GM21529 (cell line): ENCODE results near the gene LMAN1L.

Experiments used
- ATAC-seq: cut with Tn5 transposase; IDR thresholded peaks from one replicate; pipeline ENCODE4 v1.9.1; 2021; ENCODE audit not compliant: unreplicated experiment

Gene LMAN1L

GRCh38 chr15:74854453-74855022 lies 41.9 kb downstream of the LMAN1L start:
- no peak for ATAC-seq

DNA sequence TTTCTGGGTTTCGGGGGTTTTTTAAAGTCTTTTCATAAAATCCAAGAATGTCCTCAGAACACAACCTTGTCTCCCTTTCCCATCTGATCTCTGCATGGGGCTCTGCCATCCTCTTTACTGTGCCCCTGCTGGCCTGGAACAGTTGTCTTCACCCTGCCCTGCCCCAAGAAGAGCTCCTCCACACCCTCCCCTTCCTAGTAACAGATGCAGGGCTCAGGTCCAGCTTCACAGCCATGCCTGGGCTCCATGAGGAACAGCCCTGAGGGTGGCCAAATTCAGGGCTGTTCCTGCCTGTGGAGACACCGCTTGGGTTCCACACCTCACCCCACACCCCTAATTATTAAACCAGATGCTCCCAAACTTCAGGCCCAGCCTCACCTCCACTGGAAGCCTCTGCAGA lies 43.2 kb downstream of the LMAN1L start:
- no peak for ATAC-seq

DNA sequence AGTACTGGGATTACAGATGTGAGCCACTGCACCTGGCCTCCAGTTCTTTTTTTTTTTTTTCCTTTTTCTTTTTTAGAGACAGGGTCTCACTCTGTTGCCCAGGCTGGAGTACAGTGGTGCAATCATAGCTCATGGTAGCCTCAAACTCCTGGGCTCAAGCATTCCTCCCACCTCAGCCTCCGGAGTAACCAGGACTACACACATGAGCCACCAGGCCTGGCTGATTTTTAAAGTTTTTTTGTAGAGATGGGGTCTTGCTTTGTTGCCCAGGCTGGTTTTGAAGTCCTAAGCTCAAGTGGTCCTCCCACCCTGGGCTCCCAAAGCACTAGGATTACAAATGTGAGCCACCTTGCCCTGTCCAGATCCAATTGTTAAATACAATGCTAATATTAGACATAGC lies 43.9 kb downstream of the LMAN1L start:
- no peak for ATAC-seq

- peak; percentile 82 for ATAC-seq
Observed at GRCh38 chr15:74857082-74857655, 44.5 kb downstream of the LMAN1L start.

- no peak for ATAC-seq
Observed at GRCh38 chr15:74857671-74858368, 45.2 kb downstream of the LMAN1L start.

GRCh38 chr15:74858369-74858740 lies 45.7 kb downstream of the LMAN1L start:
- no peak for ATAC-seq

GRCh38 chr15:74863239-74864056 lies 50.8 kb downstream of the LMAN1L start:
- ATAC-seq, result no peak

DNA sequence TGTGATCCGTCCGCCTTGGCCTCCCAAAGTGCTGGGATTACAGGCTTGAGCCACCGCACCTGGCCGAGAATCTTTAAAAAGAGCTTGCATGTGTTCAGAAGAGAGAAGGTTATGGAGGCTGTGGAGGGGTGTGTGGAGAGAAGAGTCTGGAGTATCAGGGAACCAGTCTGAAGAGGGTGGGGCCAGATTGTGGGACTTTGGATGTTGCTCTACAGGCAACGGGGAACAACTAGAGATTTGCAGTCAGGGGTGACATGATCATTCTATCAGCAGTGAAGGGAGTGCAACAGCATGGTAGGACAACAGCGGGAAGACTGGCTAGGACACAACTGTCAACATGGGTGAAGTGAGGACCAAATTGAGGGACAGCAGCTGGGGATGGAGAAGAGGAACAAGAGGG lies 51.7 kb downstream of the LMAN1L start:
- no peak for ATAC-seq

- no peak for ATAC-seq
Observed at GRCh38 chr15:74865316-74865715, 52.7 kb downstream of the LMAN1L start.

DNA sequence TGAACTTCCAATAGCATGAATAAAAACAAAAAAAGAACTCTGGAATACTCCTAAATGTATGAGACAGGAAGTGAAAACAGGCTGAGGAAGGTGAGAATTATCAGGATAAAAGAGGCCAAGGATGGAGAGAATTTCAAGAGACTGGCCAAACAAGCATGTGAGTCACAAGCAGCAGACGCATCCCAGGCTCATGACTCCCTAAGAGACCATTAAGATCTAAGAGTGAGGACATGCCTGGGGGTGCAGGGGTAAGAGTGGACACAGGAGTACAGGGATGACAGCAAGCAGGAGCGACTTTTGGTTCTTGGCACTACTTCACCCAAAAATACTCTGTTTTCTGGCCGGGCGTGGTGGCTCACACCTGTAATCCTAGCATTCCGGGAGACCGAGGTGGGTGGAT lies 53.5 kb downstream of the LMAN1L start:
- ATAC-seq, result no peak

DNA sequence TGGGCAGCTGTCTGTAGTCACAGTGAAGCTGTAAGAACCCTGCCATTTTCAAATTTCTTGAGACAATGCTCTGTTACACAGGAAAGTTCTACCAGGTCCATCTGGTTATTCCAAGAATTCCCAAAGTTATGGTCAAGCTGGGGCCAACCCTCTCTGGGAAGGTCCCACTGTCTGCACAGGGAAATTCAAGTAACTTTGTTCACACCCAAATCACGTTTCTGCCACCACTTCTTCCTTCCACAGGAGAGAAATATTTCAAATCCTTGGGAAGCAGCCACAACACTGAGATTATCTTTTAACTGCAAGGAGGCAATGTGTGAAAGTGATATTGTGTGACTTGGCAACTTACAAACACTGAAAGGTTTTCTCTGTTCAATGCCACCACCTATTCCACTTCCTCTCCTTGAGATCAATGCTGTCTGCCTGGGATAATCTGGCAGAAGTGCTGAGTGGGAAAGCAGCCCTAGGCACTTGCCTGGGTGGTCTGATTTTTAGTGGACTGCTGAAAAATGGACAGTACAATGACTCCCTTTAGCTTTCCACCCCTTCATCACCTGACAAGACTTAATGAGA lies 54.9 kb downstream of the LMAN1L start:
- ATAC-seq, result no peak

DNA sequence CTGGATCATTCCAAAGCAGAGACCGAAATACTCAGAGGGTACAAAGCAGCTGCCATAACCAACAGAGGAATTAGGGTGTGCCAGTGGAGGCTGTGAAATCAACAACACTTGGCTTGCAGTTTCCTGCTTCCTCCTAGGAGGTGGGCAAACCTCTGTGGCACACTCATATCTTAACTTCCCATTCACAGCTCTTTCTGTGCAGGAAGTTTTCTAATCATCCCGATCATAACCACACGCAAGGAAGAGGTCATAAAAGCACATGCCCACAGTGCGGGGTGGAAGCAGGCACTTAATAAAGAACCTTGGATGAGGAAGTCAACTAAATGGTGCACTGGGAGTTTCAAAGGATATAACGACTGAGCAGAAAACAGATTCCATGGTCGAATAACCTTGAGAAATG lies 55.4 kb downstream of the LMAN1L start:
- ATAC-seq, result no peak

DNA sequence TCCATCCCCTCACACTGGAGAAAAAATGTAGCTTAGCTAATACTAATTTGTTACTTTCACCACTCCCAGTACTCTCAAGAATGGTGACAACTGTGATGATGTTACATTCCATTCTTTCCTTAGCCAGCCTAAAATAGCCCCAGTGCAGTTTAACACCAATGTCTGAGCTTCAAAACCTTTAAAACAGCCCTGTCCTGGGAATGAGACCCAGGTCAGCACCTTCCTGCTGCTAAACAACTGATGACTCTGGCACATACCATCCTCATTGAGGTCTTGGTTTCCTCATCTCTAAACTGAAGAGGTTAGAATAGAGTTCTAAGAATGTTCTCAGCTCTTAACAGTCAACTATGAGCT lies 56.7 kb downstream of the LMAN1L start:
- ATAC-seq, result no peak

DNA sequence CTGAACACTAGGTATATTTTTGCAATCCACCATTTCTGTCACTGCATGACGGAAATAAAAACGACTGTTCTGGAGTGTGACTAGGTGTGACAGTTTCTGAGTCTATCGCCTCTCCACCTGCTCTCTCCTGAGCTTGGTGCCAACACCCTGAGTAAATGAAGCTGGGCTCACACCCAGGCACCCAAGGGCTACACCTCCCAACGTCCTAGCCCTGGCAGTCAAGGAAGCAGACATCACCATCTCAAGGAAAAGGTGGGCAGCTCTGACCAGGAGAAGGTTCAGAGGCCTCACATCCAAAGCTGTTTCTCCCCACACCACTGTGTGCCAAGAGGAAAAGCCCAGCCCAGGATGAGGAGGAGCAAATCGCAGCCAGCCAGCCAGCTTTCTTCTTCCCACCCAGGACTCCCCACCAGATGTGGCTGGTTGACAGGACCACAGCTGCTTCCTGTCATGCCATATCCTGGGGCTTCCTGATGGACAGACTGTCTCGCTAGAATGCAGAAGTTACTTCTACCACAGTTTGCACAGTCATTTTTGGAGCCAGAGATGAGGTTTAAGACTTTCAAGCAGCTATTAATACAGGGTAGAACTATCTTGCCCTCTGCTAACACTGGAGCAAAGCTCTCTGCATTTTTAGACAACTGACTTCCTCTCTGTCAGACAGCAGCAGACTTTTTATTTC lies 57.2 kb downstream of the LMAN1L start:
- ATAC-seq, result peak; percentile 52

- ATAC-seq, result no peak
Observed at GRCh38 chr15:74870436-74871215, 58.0 kb downstream of the LMAN1L start.

GRCh38 chr15:74872702-74873035 lies 60.0 kb downstream of the LMAN1L start:
- ATAC-seq, result no peak

GRCh38 chr15:74873036-74873755 lies 60.6 kb downstream of the LMAN1L start, which contains the start of gene SCAMP2:
TSS of gene SCAMP2 (minus strand) at chr15:74873365. CDS start at chr15:74873255, 110 bp downstream.
- ATAC-seq, result peak; percentile 72

GRCh38 chr15:74873756-74874424 lies 61.3 kb downstream of the LMAN1L start:
- no peak for ATAC-seq
